ENCODE data around the gene MRTO4. TPM values are rescaled to one million over a fixed set of nuclear protein-coding genes. Genes with fewer than 3 reads are reported as not detected.

MRTO4 gene
- total and polyA plus RNA-seq, 3 experiments from 2014 or later, result 28.5 to 137 (median 137) TPM

Other genes starting within 250 kb of the MRTO4 start
- 100 to 1,000 TPM; 110 to 112 TPM for gene UBR4, start 41.5 kb upstream of the MRTO4 start, total RNA-seq
- 27.4 TPM for gene UBR4, start 41.5 kb upstream of the MRTO4 start, polyA plus RNA-seq
- 10 to 100 TPM; 57.0 to 58.2 TPM for gene EMC1, start 281 bp upstream of the MRTO4 start, total RNA-seq
- gene EMC1, start 281 bp upstream of the MRTO4 start, polyA plus RNA-seq, result 24.7 TPM
- under 1 TPM; 0.29 to 0.50 TPM for gene AKR7A3, start 37.0 kb downstream of the MRTO4 start, total RNA-seq
- gene AKR7A3, start 37.0 kb downstream of the MRTO4 start, polyA plus RNA-seq, result not detected
- 10 to 100 TPM; 36.4 to 38.3 TPM for gene AKR7A2, start 60.3 kb downstream of the MRTO4 start, total RNA-seq
- 102 TPM for gene AKR7A2, start 60.3 kb downstream of the MRTO4 start, polyA plus RNA-seq
- gene SLC66A1, start 60.5 kb downstream of the MRTO4 start, total RNA-seq, result 10 to 100 TPM in 1 of 2 experiments, 1 to 10 TPM in 1; 8.6 to 10.4 TPM
- gene SLC66A1, start 60.5 kb downstream of the MRTO4 start, polyA plus RNA-seq, result 5.7 TPM
- gene CAPZB, start 233.7 kb downstream of the MRTO4 start, total RNA-seq, result 100 to 1,000 TPM; 284 to 289 TPM
- gene CAPZB, start 233.7 kb downstream of the MRTO4 start, polyA plus RNA-seq, result 540 TPM

All from CD8-positive, alpha-beta memory T cell (primary cell).